Stomach smooth muscle (tissue), 2 donors: ENCODE results near the gene FKBP10.

Experiments
- H3K27ac ChIP-seq: one replicate; pipeline ENCODE4 v1.7.0; 2013; ENCODE audit warnings: mild to moderate bottlenecking, low read length, inconsistent platforms
- H3K27me3 ChIP-seq, 2 donors: one replicate each; pipeline ENCODE4 v1.7.0; 2013; ENCODE audit warnings: low read length in 2 of 2; ENCODE audit not compliant: insufficient read depth in 2 of 2, control insufficient read depth in 1 of 2
- H3K36me3 ChIP-seq, 2 donors: one replicate each; pipeline ENCODE4 v1.7.0; 2013; ENCODE audit warnings: low read length in 2 of 2; ENCODE audit not compliant: control insufficient read depth in 2 of 2, insufficient read depth in 2 of 2
- H3K4me1 ChIP-seq: one replicate; pipeline ENCODE4 v1.7.0; 2013; ENCODE audit warnings: low read length; ENCODE audit not compliant: control insufficient read depth, insufficient read depth
- H3K4me3 ChIP-seq, 2 donors: one replicate each; pipeline ENCODE4 v1.7.0; 2013; ENCODE audit warnings: low read length in 2 of 2
- H3K9ac ChIP-seq, 2 donors: one replicate each; pipeline ENCODE4 v1.7.0; 2013; ENCODE audit warnings: low read length in 2 of 2, mild to moderate bottlenecking in 1 of 2
- H3K9me3 ChIP-seq, 2 donors: one replicate each; pipeline ENCODE4 v1.7.0; 2013; ENCODE audit warnings: low read length in 2 of 2; ENCODE audit not compliant: control insufficient read depth in 2 of 2
- donor health status: healthy.
- donor health status: Pancreatic carcinoma.

Gene FKBP10

GRCh38 chr17:41870627-41871026 is 57.8 kb downstream of the FKBP10 start:
- H3K9ac ChIP-seq: no peak overlapping the region
- no peak overlapping the region for H3K4me3 ChIP-seq
- H3K9me3 ChIP-seq: no peaks in the 10 kb centered on the region
- no peaks in the 10 kb centered on the region for H3K4me1 ChIP-seq
- peaks cover 22 to 39% of the 10 kb centered on the region in 2 donors for H3K36me3 ChIP-seq
- H3K27ac ChIP-seq: no peak overlapping the region
- H3K27me3 ChIP-seq: no peaks in the 10 kb centered on the region

GRCh38 chr17:41871789-41872188 is 59.0 kb downstream of the FKBP10 start:
- H3K27ac ChIP-seq: no peak overlapping the region
- H3K27me3 ChIP-seq: no peaks in the 10 kb centered on the region
- peaks cover 22 to 39% of the 10 kb centered on the region in 2 donors for H3K36me3 ChIP-seq
- no peak overlapping the region for H3K4me3 ChIP-seq
- H3K4me1 ChIP-seq: no peaks in the 10 kb centered on the region
- H3K9ac ChIP-seq: no peak overlapping the region
- H3K9me3 ChIP-seq: no peaks in the 10 kb centered on the region
